Ovary (tissue), 9 donors: Measurements from ENCODE around the gene ITGB1BP1. TPM values are rescaled to one million over a fixed set of nuclear protein-coding genes. Genes with fewer than 3 reads are reported as not detected.

Source experiments
- DNase-seq, 5 donors: peaks; one replicate each; pipeline ENCODE4 v3.0.0-alpha.2; 2019 to 2020
- H3K27ac ChIP-seq, 2 donors: fragments of 200-600 bp; one replicate each; pipeline versions ENCODE4 v1.5.1 to v1.8.0; 2019 to 2022
- H3K27me3 ChIP-seq: fragments of 200-600 bp; one replicate; pipeline ENCODE4 v1.8.0; 2022
- H3K36me3 ChIP-seq: fragments of 200-600 bp; sonication (generic); one replicate; pipeline ENCODE4 v1.5.1; 2019
- H3K4me1 ChIP-seq: one replicate; pipeline ENCODE4 v1.8.1; 2013; ENCODE audit warnings: mild to moderate bottlenecking, moderate library complexity; ENCODE audit not compliant: insufficient read depth
- H3K4me3 ChIP-seq: fragments of 200-600 bp; sonication (generic); one replicate; pipeline ENCODE4 v1.5.1; 2017
- H3K9me3 ChIP-seq, 2 donors: fragments of 200-600 bp in 1 of 2; sonication (generic) in 1 of 2; one replicate each; pipeline versions ENCODE4 v1.5.1 to v1.8.1; 2013 to 2019; ENCODE audit warnings: mild to moderate bottlenecking in 1 of 2, moderate library complexity in 1 of 2
- CTCF ChIP-seq, 3 donors: fragments of 450-650 bp in 2 of 3; fragments of 200-600 bp in 1 of 3; IDR thresholded peaks; one replicate each; pipeline versions ENCODE4 v1.5.1 to v1.8.0; 2016 to 2022; ENCODE audit warnings: antibody characterized with exemption in 3 of 3, mild to moderate bottlenecking in 1 of 3
- EP300 ChIP-seq: sonication (generic); formaldehyde crosslinking; IDR thresholded peaks from one replicate; pipeline ENCODE4 v1.6.1; 2017; ENCODE audit warnings: antibody characterized with exemption
- POLR2A ChIP-seq: fragments of 450-650 bp; IDR thresholded peaks from one replicate; pipeline ENCODE4 v1.6.1; 2017; ENCODE audit warnings: antibody characterized with exemption, mild to moderate bottlenecking, moderate library complexity
- WGBS, 3 donors: extraction: QIAGEN DNeasy Blood & Tissue Kit in 1 of 3; methylation state at CpG; one replicate each; pipeline versions ENCODE4 v1.1.5 to v1.1.7; 2013 to 2017; 5-methylcytosine and 5-hydroxymethylcytosine counted together
- intact Hi-C, 4 donors: fragments of 100-400 bp; cut with DNase I; formaldehyde crosslinking; loops; one replicate each; pipeline versions ENCODE4 v1.11.0 to v1.15.1; 2022 to 2023
- polyA plus RNA-seq, 2 donors: library from polyadenylated mRNA; stranded (reverse); fragments of 200-250 nt in 1 of 2; fragments of 350-450 nt in 1 of 2; fragmentation: Illumina TruSeq in 1 of 2; extraction: RNeasy Lipid Tissue Mini Kit (QIAGEN cat#74804) in 1 of 2; gene quantifications; one replicate each; pipeline ENCODE4 v1.2.3, GENCODE V29; 2013 to 2014
- total RNA-seq, 7 donors: library from RNA; depleted of rRNA in 2 of 7; stranded (reverse); fragments of >200 nt in 2 of 7; fragmentation: NEBNext Ultra II Directional in 3 of 7; extraction: Animal tissue kit (Norgen Biotek cat#: 25700) in 3 of 7; gene quantifications; one replicate each; pipeline versions ENCODE4 v1.1.0 to v1.2.4, GENCODE V29; 2016 to 2023
- donor health status: DM: no; HTN: no; CAD: no; lungs with moderate emphysema.
- donor health status: DM: no; HTN: no; CAD: no.
- donor health status: Bipolar disorder and iron deficiency.
- donor health status: DM: yes; HTN: yes; CAD: no.
- donor health status: DM: no; HTN: no; CAD: no.
- donor health status: DM: yes; HTN: yes; CAD: no.

The ITGB1BP1 gene
- total and polyA plus RNA-seq, 9 donors: 14.5 to 82.2 (median 64.5) TPM

GRCh38 chr2:9424447-9425164 is 1.3 kb upstream of the ITGB1BP1 start:
- intact Hi-C loops: loop anchor here in 1 of 4 donors (10.0 kb wide), 2 partner anchors 50 to 280 kb away; partner anchors contain the start of gene IAH1
- no peak for TF ChIP-seq EP300
- TF ChIP-seq CTCF (IDR thresholded peaks at IDR 0.05): no peak
- no peak for TF ChIP-seq POLR2A
- WGBS, 3 donors: 54 to 65% (median 58%) methylated on average over 11 of the region's 11 CpGs
- H3K27me3 ChIP-seq: no peaks in the 10 kb centered on the region
- peaks cover 6% of the 10 kb centered on the region for H3K4me1 ChIP-seq
- H3K36me3 ChIP-seq: no peaks in the 10 kb centered on the region
- peak overlapping the region; percentile 74 for H3K4me3 ChIP-seq
- H3K9me3 ChIP-seq: no peaks in the 10 kb centered on the region
- DNase-seq: no peak
- H3K27ac ChIP-seq: no peak overlapping the region

GRCh38 chr2:9423922-9424272 is 569 bp upstream of the ITGB1BP1 start:
- WGBS, 3 donors: 0 to 1% (median 1%) methylated on average over 21 of the region's 21 CpGs
- peak overlapping the region in 1 of 2 donors; percentile 90 for H3K27ac ChIP-seq
- H3K9me3 ChIP-seq: no peaks in the 10 kb centered on the region
- DNase-seq: no peak
- H3K36me3 ChIP-seq: no peaks in the 10 kb centered on the region
- H3K27me3 ChIP-seq: no peaks in the 10 kb centered on the region
- TF ChIP-seq EP300 (no peak), CTCF (IDR thresholded peaks at IDR 0.05) (no peak), POLR2A (no peak)
- peak overlapping the region; percentile 74 for H3K4me3 ChIP-seq
- intact Hi-C loops: loop anchor here in 1 of 4 donors (10.0 kb wide), 2 partner anchors 51 to 279 kb away; partner anchors contain the start of gene IAH1
- H3K4me1 ChIP-seq: peaks cover 6% of the 10 kb centered on the region

- Histone ChIP-seq H3K27ac (peak overlapping the region; percentile 66 to 90), H3K4me1 (peaks cover 6% of the 10 kb centered on the region), H3K27me3 (no peaks in the 10 kb centered on the region), H3K36me3 (no peaks in the 10 kb centered on the region), H3K4me3 (peak overlapping the region; percentile 74), H3K9me3 (no peaks in the 10 kb centered on the region)
- DNase-seq: peak in 3 of 5 donors; percentile 39 to 54 (median 46)
- intact Hi-C loops: loop anchor here in 1 of 4 donors (10.0 kb wide), 2 partner anchors 52 to 278 kb away; partner anchors contain the start of gene IAH1
- WGBS, 3 donors: 1 to 2% (median 2%) methylated on average over 30 to 42 of the region's 42 CpGs
- no peak for TF ChIP-seq EP300
- TF ChIP-seq POLR2A: no peak
- no peak for TF ChIP-seq CTCF (IDR thresholded peaks at IDR 0.05)
Measured at GRCh38 chr2:9422321-9423099, 818 bp downstream of the ITGB1BP1 start.

GRCh38 chr2:9420495-9420894 is 2.8 kb downstream of the ITGB1BP1 start:
- 84 to 89% (median 86%) methylated on average over 10 of the region's 10 CpGs for WGBS, 3 donors
- DNase-seq: no peak
- Histone ChIP-seq H3K27ac (no peak overlapping the region), H3K27me3 (no peaks in the 10 kb centered on the region), H3K9me3 (no peaks in the 10 kb centered on the region), H3K4me3 (no peak overlapping the region), H3K4me1 (peaks cover 6% of the 10 kb centered on the region), H3K36me3 (no peaks in the 10 kb centered on the region)
- intact Hi-C loops: loop anchor here in 1 of 4 donors (10.0 kb wide), 2 partner anchors 54 to 276 kb away; partner anchors contain the start of gene IAH1
- TF ChIP-seq CTCF (IDR thresholded peaks at IDR 0.05) (no peak), EP300 (no peak), POLR2A (no peak)
